ENCODE measurements around the gene RNF168. TPM values are rescaled to one million over a fixed set of nuclear protein-coding genes. Genes with fewer than 3 reads are reported as not detected.
A peak's percentile ranks its signal among the peaks of the same experiment; 100 is the strongest.

The RNF168 gene
- total RNA-seq, 1 donor from 2014 or later: 25.1 TPM

DNA sequence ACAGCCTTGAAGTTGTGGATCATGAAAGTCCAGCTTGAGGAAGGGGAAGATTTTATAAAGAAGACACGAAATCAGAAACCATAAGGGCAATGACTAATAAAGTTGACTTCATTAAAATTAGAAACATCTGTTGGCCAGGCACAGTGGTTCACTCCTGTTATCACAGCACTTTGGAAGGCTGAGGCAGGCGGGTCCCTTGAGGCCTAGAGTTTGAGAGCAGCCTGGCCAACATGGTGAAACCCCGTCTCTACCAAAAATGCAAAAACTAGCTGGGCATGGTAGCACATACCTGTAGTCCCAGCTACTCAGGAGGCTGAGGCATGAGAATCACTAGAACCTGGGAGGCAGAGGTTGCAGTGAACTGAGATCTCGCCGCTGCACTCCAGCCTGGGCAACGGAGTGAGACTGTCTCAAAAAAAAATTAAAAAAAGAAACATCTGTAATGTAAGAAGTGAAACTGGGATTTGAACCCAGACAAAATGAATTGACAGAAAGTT lies 63.5 kb downstream of the RNF168 start:
- H3K9me3 Mint-ChIP-seq: no peaks in the 10 kb centered on the region
- H3K27ac Mint-ChIP-seq: peak overlapping the region; percentile 78

DNA sequence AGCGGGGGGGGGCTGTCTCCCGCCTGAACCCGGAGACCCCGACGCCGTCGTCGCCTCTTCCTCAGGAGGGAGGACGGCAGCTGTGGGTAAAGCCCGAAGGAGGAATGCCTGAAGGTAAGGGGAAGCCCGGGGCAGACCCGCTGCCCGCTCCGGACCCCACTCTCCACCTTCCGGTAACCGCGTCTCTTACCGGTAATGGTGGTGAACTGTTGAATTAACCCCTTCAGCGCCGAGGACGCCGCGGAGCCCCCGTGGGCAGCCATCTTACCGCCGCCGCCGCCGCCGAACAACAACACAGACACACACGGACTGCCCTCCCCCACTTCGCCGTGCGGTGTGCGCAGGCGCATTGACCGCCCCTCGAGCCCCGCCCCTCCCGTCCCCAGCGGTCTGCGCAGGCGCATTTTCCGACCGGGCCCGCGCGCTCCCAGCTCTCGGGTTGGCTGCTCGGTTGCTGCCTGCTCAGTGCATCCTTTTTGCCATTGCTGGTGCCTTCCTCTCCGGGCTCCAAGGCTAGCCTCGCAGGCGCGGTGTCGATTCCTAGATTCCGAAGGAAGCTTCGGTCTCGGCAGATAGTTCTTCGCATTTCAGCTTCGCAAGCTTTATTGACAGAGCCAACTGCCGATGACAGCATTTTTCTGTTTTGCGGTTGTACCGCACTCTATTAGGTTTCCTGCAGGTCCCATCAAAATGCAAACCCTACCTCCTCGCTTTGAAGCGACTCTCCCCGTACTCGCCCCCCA lies 71.3 kb downstream of the RNF168 start, which contains the start of gene UBXN7:
TSS of gene UBXN7 (minus strand) at position 291 of the 743 bp plus-strand sequence. CDS start at position 263, 28 bp downstream.
- Mint-ChIP-seq H3K4me1 (peaks cover 16% of the 10 kb centered on the region), H3K27ac (peak within 1 kb of the TSS; percentile 87), H3K36me3 (peaks cover 10% of the 10 kb centered on the region), H3K4me3 (peak within 1 kb of the TSS; percentile 92), H3K9me3 (no peaks in the 10 kb centered on the region), H3K27me3 (ENCODE audit: insufficient read depth, low read depth) (peaks cover 7% of the 10 kb centered on the region)
- DNase-seq (ENCODE audit: low spot score): peak; percentile 97
- H3K9me3 ChIP-seq (ENCODE audit: low read depth): no peaks in the 10 kb centered on the region
- H3K4me1 ChIP-seq: peaks cover 8% of the 10 kb centered on the region
- H4K20me1 ChIP-seq (ENCODE audit: low read depth): peaks cover 38% of the 10 kb centered on the region
- peak within 1 kb of the TSS; percentile 95 for H2AFZ ChIP-seq (replicated peaks)
- peak within 1 kb of the TSS; percentile 78 for H3K9ac ChIP-seq
- H3K4me3 ChIP-seq: peak within 1 kb of the TSS; percentile 91
- peak within 1 kb of the TSS; percentile 87 for H3K4me2 ChIP-seq
- H3K27ac ChIP-seq: peak within 1 kb of the TSS; percentile 86
- H3K36me3 ChIP-seq: peaks cover 5% of the 10 kb centered on the region
- no peaks in the 10 kb centered on the region for H3K27me3 ChIP-seq
- TF ChIP-seq EZH2phosphoT487 (IDR thresholded peaks at IDR 0.05) (no peak), EZH2 (IDR thresholded peaks at IDR 0.05) (no peak)
- TF ChIP-seq, protein P1, sequence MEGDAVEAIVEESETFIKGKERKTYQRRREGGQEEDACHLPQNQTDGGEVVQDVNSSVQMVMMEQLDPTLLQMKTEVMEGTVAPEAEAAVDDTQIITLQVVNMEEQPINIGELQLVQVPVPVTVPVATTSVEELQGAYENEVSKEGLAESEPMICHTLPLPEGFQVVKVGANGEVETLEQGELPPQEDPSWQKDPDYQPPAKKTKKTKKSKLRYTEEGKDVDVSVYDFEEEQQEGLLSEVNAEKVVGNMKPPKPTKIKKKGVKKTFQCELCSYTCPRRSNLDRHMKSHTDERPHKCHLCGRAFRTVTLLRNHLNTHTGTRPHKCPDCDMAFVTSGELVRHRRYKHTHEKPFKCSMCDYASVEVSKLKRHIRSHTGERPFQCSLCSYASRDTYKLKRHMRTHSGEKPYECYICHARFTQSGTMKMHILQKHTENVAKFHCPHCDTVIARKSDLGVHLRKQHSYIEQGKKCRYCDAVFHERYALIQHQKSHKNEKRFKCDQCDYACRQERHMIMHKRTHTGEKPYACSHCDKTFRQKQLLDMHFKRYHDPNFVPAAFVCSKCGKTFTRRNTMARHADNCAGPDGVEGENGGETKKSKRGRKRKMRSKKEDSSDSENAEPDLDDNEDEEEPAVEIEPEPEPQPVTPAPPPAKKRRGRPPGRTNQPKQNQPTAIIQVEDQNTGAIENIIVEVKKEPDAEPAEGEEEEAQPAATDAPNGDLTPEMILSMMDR (IDR thresholded peaks at IDR 0.05): no peak
- peaks cover 18% of the 10 kb centered on the region for H3F3A ChIP-seq (ENCODE audit: low read depth)
- peaks cover 49% of the 10 kb centered on the region for H3K79me2 ChIP-seq (ENCODE audit: low read depth)

More for the DNA sequence above, 63.5 kb downstream of the RNF168 start:
- H3F3A ChIP-seq (ENCODE audit: low read depth): no peaks in the 10 kb centered on the region
- no peaks in the 10 kb centered on the region for H3K4me1 ChIP-seq
- no peak overlapping the region for H3K27ac ChIP-seq
- no peak overlapping the region for H2AFZ ChIP-seq (replicated peaks)
- no peaks in the 10 kb centered on the region for H3K27me3 ChIP-seq
- H4K20me1 ChIP-seq (ENCODE audit: low read depth): no peaks in the 10 kb centered on the region
- H3K79me2 ChIP-seq (ENCODE audit: low read depth): no peaks in the 10 kb centered on the region
- Mint-ChIP-seq H3K36me3 (no peaks in the 10 kb centered on the region), H3K4me3 (no peak overlapping the region), H3K4me1 (peaks cover 3% of the 10 kb centered on the region), H3K27me3 (ENCODE audit: insufficient read depth, low read depth) (no peaks in the 10 kb centered on the region)
- no peak overlapping the region for H3K4me3 ChIP-seq
- no peak for TF ChIP-seq EZH2 (IDR thresholded peaks at IDR 0.05)
- H3K9ac ChIP-seq: no peak overlapping the region
- H3K9me3 ChIP-seq (ENCODE audit: low read depth): no peaks in the 10 kb centered on the region
- H3K4me2 ChIP-seq: no peak overlapping the region
- no peaks in the 10 kb centered on the region for H3K36me3 ChIP-seq
- DNase-seq (ENCODE audit: low spot score): no peak

DNA sequence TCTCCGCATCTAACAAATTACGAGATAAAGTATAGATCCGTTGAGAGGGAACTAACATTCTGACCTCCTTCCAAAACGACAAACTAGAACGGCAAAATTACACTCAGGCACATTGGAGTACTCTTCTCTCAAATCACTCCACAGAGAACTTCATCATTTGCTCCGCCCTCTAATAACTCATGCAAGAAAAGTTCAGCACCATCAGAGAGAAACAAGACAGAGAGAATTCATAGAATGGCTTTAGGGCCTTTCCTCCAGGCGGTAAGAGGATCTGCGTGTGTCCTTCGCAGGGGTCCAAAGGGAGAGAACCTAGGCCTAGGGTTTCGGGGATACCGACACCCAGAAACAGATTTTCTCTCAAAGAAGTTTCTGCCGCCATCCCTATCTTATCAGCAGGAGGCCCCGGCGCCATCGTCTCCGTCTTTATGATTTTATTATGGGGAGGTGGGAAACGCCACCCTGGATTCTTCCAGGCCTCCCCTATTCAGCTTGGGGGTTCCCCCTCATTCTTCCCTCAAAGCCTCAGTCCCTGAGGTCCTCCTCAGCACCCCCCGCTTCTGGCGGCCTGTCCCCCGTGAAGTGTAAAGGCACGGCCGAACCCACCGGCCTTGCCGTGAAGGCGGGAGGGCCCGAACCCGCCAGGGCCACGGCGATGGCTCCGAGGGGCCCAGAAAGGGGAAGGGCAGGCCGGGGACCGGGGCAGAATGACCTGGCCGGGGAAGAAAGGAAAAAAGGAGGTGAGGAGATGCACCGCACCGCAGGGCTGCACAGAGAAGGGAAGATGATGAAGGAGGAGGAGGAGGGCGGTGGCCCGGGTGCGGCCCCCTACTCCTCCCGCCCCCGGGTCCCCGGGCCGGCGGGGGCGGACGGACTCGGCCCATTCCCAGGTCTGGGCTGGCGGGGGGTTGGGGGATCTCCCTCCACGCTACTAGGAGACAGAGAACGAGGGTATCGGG lies 72.1 kb downstream of the RNF168 start:
- Mint-ChIP-seq H3K9me3 (no peaks in the 10 kb centered on the region), H3K27ac (peak overlapping the region; percentile 67), H3K27me3 (ENCODE audit: insufficient read depth, low read depth) (peaks cover 7% of the 10 kb centered on the region), H3K4me3 (peak overlapping the region; percentile 92), H3K36me3 (peaks cover 15% of the 10 kb centered on the region), H3K4me1 (peaks cover 16% of the 10 kb centered on the region)
- Histone ChIP-seq H3F3A (ENCODE audit: low read depth) (peaks cover 18% of the 10 kb centered on the region), H2AFZ (replicated peaks) (peak overlapping the region; percentile 54), H3K9ac (peak overlapping the region; percentile 78), H3K9me3 (ENCODE audit: low read depth) (no peaks in the 10 kb centered on the region), H3K4me2 (peak overlapping the region; percentile 87), H3K27me3 (no peaks in the 10 kb centered on the region), H3K4me1 (peaks cover 8% of the 10 kb centered on the region), H3K79me2 (ENCODE audit: low read depth) (peaks cover 58% of the 10 kb centered on the region), H3K4me3 (peak overlapping the region; percentile 91), H4K20me1 (ENCODE audit: low read depth) (peaks cover 46% of the 10 kb centered on the region), H3K36me3 (peaks cover 5% of the 10 kb centered on the region), H3K27ac (peak overlapping the region; percentile 82)
- DNase-seq (ENCODE audit: low spot score): peak; percentile 32
- TF ChIP-seq EZH2 (IDR thresholded peaks at IDR 0.05): no peak
- TF ChIP-seq EZH2phosphoT487 (IDR thresholded peaks at IDR 0.05): no peak
- TF ChIP-seq, protein P1 (IDR thresholded peaks at IDR 0.05): no peak
